GM18907 (cell line): ENCODE measurements around the gene CDK3.

Experiments used
- ATAC-seq: cut with Tn5 transposase; IDR thresholded peaks from one replicate; pipeline ENCODE4 v1.9.1; 2021; ENCODE audit warnings: mild to moderate bottlenecking, moderate library complexity; ENCODE audit not compliant: unreplicated experiment

CDK3 gene

DNA sequence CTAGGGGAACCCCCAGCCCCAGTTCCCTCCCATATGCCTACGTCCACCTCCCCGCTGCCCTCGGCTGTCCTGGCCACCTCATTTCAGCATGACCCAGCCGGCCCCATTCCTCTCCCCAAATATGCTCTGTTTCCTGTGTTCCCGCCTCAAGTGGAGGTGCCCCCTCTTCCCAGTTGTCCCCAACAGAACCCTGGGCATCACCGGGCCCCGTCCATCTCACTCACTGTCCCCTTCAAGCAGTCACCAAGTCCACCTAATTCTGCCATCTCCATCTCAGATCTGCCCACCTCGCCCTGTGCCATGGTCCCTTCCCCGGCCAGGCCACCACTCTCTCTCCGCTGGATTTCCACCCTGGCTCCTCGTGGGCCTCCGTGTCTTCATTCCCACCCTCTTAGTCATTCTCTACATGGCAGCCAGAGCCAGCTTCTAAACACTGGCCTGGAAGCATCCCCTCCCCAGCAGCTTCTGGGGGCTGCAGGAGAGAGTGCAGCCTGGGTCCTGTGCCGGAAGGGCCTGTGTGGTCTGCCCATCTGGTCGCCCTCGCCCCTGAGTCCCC is 12.8 kb downstream of the CDK3 start:
- no peak for ATAC-seq

GRCh38 chr17:76014100-76014924 is 13.7 kb downstream of the CDK3 start:
- ATAC-seq, result no peak

DNA sequence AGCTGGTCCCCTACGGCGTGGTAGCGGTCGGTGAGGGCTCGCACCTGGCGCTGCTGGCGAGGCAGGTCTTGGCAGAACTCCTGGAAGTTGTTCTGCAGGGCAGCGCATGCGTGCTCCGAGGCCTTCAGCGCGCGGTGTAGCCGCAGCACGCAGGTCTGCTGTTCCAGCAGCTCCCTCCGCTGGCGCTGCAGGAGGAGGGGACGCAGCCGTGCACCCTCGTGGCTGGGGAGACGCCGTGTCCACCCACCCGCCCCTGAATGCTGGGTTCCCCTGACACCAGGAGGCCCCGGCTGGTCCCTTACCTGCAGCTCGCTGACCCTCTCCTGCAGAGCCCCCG is 14.2 kb downstream of the CDK3 start:
- no peak for ATAC-seq

DNA sequence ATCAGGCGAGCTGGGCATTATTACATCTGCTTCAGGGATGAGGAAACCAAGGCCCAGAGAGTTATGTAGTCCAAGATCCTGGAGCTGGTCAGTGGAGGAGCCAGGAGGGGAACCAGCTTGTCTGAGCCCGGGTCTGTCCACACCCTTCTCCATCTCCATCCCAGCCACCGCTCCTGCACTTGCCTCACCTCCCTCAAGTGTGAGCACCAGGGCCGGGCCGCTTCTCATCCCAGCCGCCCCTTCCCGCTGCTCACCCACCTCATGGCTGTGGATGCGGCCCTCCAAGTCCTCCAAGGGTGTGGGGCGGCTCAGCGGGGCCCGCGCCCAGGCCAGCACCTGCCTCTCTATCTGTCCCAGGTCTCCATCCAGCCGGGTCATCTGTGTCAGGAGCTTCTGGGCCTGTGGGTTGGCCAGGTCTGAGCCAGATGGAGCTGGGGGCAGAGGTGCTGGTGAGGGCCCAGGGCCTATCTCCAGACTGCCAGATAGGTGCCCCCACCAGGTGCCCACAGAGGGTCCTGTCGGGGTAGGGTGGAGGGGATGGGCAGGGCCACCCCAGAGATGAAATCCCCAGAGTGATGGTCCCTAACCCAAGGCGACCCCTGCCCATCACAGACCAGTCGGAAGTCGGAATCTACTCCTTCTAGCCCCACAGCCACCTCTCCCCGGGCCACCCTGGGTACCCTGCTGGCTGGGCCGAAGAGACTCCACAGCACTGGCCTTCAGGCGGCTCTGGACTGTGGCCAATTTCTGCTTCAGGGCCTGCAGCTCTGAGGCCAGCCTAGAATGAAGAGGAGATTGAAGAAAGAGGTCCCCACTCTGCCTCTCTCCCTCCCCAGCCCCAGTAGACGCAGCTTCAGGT is 17.1 kb downstream of the CDK3 start:
- ATAC-seq, result no peak

DNA sequence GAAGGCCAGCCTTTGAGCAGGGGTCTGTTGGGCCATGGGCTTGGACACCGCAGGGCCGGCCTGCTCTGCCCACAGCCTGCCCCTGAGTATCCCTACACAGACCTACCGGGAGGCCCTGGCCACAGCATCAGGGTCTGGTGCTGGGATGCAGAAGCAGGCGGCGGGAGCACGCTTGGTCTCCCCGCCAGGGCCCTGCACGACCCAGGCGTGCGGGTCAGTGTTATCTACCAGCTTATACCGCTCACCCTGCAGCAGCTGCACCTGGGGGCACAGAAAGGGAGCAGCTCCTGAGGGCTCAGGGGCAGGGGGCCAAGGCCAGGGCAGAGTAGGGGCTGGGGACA is 17.7 kb downstream of the CDK3 start:
- ATAC-seq, result no peak

GRCh38 chr17:76018801-76019200 is 18.1 kb downstream of the CDK3 start:
- no peak for ATAC-seq

GRCh38 chr17:76019833-76020467 is 19.3 kb downstream of the CDK3 start:
- no peak for ATAC-seq

DNA sequence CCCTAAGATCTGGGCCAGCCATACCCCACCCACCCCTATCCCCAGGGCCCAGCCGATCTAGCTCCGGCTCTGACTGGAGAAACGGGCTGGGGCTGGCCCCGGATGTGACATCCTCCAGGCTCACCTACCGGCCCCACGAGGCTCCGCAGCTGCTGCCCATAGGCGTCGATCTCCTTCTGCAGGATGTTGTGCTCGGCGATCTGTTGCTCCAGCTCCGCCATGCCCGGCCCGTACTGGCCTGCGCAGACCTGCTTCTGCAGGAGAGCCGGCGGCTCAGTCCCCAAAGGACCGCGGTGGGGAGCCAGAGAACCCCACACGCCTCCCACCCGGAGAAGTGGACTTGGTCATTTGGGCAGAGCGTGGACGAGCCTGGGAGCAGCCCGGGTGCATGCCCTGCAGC is 21.6 kb downstream of the CDK3 start:
- ATAC-seq, result no peak

DNA sequence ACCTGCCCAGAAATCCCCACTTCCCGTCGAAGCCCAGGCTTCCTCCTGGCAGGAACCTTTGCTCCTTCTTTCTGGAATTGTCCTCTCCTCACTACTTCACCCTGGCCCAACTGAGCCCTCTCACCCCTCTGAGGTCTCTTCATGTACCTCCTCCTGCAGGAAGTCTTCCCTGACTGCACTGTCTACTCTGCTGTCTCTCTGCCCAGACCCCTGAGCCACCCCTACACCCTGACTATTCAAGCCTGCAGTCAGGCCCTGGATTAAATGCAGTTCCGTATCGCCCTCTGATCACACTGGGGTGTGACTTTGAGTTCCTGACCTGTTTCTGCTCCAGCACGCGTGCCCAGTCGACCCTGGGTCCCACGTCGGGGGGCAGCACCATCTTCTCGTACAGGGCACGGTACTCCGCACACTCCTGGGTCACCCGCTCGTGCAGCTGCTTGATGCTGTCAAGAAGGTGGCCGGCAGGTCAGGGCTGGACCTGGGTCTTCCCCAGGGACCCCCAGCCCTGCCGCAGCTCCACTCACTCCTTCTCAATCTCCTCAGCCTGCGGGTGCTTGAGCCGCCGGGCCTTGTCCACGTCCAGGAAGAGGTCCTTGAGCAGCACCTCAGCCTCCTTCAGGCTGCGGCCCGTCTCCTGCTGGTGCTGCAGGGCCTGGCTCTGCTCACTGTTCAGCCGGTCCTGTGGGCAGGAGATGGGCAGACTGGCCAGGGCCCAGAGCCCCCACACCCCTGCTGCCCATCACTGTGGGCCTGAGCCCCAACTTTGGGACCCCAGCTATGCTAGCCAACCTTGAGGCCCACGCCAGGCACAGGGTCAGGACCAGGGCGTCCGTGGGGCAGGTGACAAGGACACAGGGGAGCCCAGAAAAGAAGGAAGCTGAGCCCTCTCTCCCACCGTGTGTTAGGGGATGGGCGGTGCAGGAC is 22.6 kb downstream of the CDK3 start:
- ATAC-seq, result no peak

DNA sequence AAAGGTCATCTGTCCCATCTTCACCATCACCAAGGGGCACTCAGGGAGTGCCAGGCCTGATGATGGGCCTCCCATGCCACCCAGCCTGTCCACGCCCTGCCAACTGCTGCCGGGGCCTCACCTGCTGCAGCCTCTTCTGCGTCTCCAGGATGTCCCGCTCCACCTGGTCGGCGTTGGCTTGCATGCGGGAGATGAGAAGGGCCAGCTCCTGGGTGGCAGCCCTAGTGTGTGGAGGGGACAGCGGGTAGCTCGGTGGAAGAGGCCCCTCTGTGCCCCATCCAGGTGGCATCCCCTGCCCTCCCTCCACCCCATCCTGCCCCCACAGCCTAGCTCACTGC is 23.2 kb downstream of the CDK3 start:
- ATAC-seq, result no peak

GRCh38 chr17:76024353-76024752 is 23.7 kb downstream of the CDK3 start:
- ATAC-seq, result no peak

DNA sequence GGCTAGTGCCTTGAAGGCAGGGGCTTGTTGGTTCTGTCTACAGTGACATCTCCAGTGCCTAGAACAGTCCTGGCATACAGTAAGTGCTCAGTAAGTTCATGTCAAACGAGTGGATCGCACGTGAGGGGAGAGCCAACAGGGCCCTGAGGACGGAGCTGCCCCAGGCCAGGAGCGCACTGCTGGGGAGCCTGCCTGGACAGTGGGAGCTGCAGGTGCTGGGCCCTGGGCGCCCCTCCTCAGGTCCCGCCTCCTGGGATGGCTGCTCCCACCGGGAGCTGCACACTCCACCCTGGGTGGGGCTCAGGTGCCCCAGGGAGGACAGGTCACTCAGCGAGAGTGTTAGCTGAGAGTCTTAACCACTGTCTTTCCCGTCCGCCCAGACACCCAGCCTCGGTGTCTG is 24.6 kb downstream of the CDK3 start:
- ATAC-seq, result no peak

GRCh38 chr17:76026714-76027158 is 26.1 kb downstream of the CDK3 start:
- no peak for ATAC-seq

- ATAC-seq, result no peak
Measured at GRCh38 chr17:76027159-76027839, 26.6 kb downstream of the CDK3 start, which contains the start of gene EVPL. Gene EVPL (minus strand): TSS chr17:76027306. CDS start chr17:76027198, 108 bp downstream.

GRCh38 chr17:76032073-76032779 is 31.6 kb downstream of the CDK3 start:
- ATAC-seq, result no peak

DNA sequence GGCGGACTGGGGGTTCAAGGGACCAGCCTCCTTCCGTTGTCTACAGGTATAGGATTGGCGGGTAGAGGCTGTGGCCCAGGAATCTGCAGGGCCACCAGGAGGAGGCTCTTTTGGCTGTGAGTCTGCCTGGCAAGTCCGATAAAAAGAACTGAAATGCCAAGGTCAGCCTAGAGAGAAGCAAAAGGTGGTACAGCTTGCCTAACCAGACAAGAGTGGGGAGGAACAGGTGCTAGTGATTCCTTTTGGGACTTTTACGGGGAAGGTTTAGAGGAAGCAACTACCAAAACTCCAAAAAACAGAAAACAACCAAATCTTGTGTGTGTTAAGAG is 32.1 kb downstream of the CDK3 start:
- no peak for ATAC-seq

DNA sequence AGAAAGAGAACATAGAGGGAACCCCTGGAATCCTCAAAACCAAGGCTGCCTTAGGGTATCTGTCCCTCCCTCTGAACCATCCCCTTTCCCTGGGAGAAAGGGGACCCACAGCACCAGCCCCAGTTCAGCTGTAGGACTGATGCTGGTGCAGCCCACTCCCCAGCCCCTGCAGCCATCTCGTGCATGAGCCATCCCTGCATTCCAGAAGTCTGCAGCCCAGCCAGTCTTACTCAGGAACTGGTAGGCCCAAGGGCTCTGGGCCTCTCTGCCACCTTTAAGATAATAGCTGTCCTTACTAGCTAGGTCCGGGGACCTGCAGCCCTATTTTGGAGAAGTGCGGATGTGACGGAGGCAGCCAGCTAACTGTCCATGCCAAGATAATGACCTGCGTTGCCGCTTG is 32.5 kb downstream of the CDK3 start:
- no peak for ATAC-seq

DNA sequence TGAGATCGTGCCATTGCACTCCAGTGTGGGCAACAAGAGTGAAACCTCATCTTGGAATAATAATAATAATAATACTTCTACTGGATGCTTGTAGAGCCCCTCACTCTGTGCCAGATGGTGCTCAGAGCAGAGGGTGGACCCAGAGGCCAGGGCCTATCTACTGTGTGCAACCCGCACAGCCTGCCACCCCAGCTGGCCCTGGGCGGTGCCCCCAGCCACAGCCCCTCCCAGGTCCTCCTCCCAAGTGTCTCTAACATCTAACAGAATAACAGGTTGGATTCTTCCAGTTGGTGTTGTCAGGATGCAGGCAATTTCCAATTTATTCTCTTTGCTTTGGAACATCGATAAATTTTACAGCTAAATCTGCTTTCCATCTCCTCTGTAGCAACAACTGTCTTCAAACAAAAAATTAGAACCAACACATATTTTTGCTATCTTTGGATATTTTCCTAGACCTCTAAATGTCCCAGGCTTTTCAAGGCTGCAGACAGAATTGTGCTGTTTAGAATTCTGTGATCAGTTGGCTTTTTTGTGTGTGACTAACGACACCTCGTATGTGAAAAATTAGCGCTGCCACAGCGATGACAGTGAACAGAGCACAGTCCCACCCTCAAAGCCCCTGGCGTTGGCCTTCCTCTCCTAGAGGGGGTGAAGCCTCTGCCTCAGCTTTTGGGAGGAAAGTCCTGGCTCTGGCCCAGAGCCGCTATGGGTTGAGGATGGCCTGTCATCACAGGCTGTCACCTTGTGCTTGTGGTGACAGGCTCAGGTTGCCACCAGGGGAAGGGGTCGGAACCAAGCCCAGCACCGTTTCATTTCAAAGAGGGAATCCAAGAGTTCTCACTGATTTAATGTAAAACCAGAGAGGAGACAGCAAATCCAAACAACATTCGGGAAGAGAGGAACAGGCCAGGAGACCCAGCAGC is 34.0 kb downstream of the CDK3 start:
- ATAC-seq, result no peak
